ENCODE data around the gene SCN1B.
"Not testable (repeated sequence)": the region's sequence is repeated elsewhere in the genome, so short reads cannot be mapped to it uniquely, and the experiment has no call there.

The SCN1B gene

GRCh38 chr19:35025969-35026368, 4.3 kb upstream of the SCN1B start:
- TF ChIP-seq, protein P1, sequence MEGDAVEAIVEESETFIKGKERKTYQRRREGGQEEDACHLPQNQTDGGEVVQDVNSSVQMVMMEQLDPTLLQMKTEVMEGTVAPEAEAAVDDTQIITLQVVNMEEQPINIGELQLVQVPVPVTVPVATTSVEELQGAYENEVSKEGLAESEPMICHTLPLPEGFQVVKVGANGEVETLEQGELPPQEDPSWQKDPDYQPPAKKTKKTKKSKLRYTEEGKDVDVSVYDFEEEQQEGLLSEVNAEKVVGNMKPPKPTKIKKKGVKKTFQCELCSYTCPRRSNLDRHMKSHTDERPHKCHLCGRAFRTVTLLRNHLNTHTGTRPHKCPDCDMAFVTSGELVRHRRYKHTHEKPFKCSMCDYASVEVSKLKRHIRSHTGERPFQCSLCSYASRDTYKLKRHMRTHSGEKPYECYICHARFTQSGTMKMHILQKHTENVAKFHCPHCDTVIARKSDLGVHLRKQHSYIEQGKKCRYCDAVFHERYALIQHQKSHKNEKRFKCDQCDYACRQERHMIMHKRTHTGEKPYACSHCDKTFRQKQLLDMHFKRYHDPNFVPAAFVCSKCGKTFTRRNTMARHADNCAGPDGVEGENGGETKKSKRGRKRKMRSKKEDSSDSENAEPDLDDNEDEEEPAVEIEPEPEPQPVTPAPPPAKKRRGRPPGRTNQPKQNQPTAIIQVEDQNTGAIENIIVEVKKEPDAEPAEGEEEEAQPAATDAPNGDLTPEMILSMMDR (IDR thresholded peaks at IDR 0.05; ENCODE audit: low read depth, low read length): no peak
- no peak overlapping the region for H3K4me3 ChIP-seq (ENCODE audit: low read depth, low read length)
- in situ Hi-C loops (cut with HindIII; ENCODE audit: low sequenced_read_pairs): no loop called here

DNA sequence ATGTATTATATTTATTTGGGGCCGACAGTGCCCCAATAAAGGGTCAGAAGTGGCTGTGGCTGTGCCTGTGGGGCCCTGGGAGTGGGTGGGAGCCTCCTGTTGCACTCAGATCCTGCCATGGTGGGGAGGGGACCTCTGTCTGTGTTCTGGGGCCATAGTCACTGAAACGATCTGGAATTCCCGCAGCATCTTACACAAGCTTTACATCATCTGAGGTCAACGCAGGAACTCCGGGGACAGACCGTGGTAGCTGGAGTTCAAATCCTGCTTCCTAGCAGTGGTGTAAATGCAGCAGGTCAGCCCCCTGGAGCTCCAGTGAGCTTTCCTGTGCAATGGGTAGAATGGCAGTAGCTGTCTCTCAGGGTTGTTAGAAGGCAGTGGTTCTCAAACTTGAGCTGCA, 3.9 kb upstream of the SCN1B start:
- in situ Hi-C loops (cut with HindIII; ENCODE audit: low sequenced_read_pairs): no loop called here
- DNase-seq (ENCODE audit: low read depth, low spot score): no peak
- TF ChIP-seq, protein P1 (IDR thresholded peaks at IDR 0.05; ENCODE audit: low read depth, low read length): no peak
- no peak overlapping the region for H3K4me3 ChIP-seq (ENCODE audit: low read depth, low read length)

More at GRCh38 chr19:35025969-35026368, 4.3 kb upstream of the SCN1B start:
- DNase-seq (ENCODE audit: low read depth, low spot score): no peak

- DNase-seq (ENCODE audit: low read depth, low spot score): no peak
- TF ChIP-seq, protein P1 (IDR thresholded peaks at IDR 0.05; ENCODE audit: low read depth, low read length): no peak
- in situ Hi-C loops (cut with HindIII; ENCODE audit: low sequenced_read_pairs): no loop called here
Measured at GRCh38 chr19:35027009-35027408, 3.3 kb upstream of the SCN1B start.

GRCh38 chr19:35027851-35028599, 2.2 kb upstream of the SCN1B start:
- in situ Hi-C loops (cut with HindIII; ENCODE audit: low sequenced_read_pairs): no loop called here
- H3K4me3 ChIP-seq (ENCODE audit: low read depth, low read length): no peak overlapping the region
- TF ChIP-seq, protein P1 (IDR thresholded peaks at IDR 0.05; ENCODE audit: low read depth, low read length): no peak
- peak; percentile 68 for DNase-seq (ENCODE audit: low read depth, low spot score)

More at GRCh38 chr19:35027009-35027408, 3.3 kb upstream of the SCN1B start:
- H3K4me3 ChIP-seq (ENCODE audit: low read depth, low read length): no peak overlapping the region

DNA sequence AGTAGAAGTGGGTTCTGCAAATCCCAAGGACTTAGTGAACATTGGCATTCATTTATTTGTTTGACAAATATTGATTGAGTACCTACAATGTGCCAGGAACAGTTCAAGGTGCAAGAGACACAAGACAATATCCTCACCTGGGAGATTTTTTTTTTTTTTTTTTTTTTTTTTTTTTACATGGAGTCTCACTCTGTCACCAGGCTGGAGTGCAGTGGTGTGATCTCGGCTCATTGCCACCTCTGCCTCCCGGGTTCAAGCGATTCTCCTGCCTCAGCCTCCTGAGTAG, 1.7 kb upstream of the SCN1B start:
- in situ Hi-C loops (cut with HindIII; ENCODE audit: low sequenced_read_pairs); DNase-seq (ENCODE audit: low read depth, low spot score): not testable (repeated sequence)

GRCh38 chr19:35029275-35029736, 964 bp upstream of the SCN1B start:
- in situ Hi-C loops (cut with HindIII; ENCODE audit: low sequenced_read_pairs); H3K4me3 ChIP-seq (ENCODE audit: low read depth, low read length); DNase-seq (ENCODE audit: low read depth, low spot score): not testable (repeated sequence)

More for the DNA sequence above, 1.7 kb upstream of the SCN1B start:
- H3K4me3 ChIP-seq (ENCODE audit: low read depth, low read length): not testable (repeated sequence)

DNA sequence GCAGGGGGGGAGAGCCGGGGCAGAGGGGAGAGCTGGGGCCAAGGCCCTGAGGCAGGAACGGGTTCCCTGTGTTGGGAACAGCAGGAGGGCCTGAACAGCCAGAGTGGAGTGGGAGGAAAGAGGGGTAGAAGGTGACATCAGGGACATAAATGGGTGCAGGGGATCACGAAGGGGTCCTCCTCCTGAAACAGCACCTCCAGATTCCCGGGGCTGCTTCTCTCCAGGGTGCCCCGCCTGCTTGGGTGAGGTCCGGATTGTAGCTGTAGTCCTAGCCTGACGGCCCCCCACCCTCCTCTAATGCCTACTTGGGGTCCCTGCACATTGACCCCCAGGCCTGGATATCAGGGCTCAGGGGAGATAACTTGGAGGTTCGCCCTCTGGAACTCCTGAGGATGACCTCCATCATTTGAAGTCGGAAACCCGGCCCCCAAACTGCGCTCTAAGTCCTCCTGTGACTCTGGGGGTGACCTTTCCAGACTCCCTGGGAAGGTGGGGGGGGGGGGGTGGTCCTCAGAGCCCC, 473 bp upstream of the SCN1B start:
- DNase-seq (ENCODE audit: low read depth, low spot score): peak; percentile 26
- H3K4me3 ChIP-seq (ENCODE audit: low read depth, low read length): peak overlapping the region; percentile 25
- in situ Hi-C loops (cut with HindIII; ENCODE audit: low sequenced_read_pairs): no loop called here
- TF ChIP-seq, protein P1 (IDR thresholded peaks at IDR 0.05; ENCODE audit: low read depth, low read length): no peak

All from astrocyte of the spinal cord (primary cell).